Panc1 (cell line): ENCODE measurements around the gene IHH. TPM values are rescaled to one million over a fixed set of nuclear protein-coding genes. Genes with fewer than 3 reads are reported as not detected.

Source experiments
- ATAC-seq: fragments of 200-7000 bp; cut with Tn5 transposase; 2 replicates; pipeline ENCODE4 v1.9.1; 2020; ENCODE audit warnings: mild to moderate bottlenecking, moderate library complexity
- BruUV-seq: library from RNA; stranded (reverse); fragments of 400-500 nt; replicated peaks from 2 replicates; lab custom pipeline; 2021; lab: Mats Ljungman, UMichigan
- CTCF ChIA-PET: fragments of 300-600 bp; sonication (Branson Sonifier 250); formaldehyde crosslinking; loops from one replicate; lab custom pipeline; 2022; ENCODE audit warnings: antibody characterized with exemption; lab: Charles Lee
- POLR2A ChIA-PET: fragments of 300-600 bp; sonication (Branson Sonifier 250); formaldehyde crosslinking; loops from one replicate; lab custom pipeline; 2022; ENCODE audit warnings: antibody characterized with exemption; lab: Charles Lee
- DNase-seq: peaks from one replicate; pipeline ENCODE4 v3.0.0-alpha.2; 2010; ENCODE audit warnings: low read depth, low spot score
- H3K27ac ChIP-seq: 2 replicates; pipeline ENCODE4 v1.5.1; 2011; ENCODE audit warnings: mild to moderate bottlenecking, low read length, inconsistent platforms
- H3K27me3 ChIP-seq: fragments of 200-500 bp; sonication (Bioruptor generic); 2 replicates; pipeline ENCODE4 v1.6.0; 2014; ENCODE audit warnings: low read length, inconsistent platforms; ENCODE audit not compliant: control insufficient read depth, insufficient read depth
- H3K36me3 ChIP-seq: fragments of 200-500 bp; sonication (Bioruptor generic); 2 replicates; pipeline ENCODE4 v1.5.1; 2014; ENCODE audit warnings: inconsistent platforms, mild to moderate bottlenecking, low read length, moderate library complexity; ENCODE audit not compliant: control insufficient read depth, insufficient read depth
- H3K4me1 ChIP-seq: 2 replicates; pipeline ENCODE4 v1.5.1; 2011; ENCODE audit warnings: inconsistent platforms, mild to moderate bottlenecking, low read length, moderate library complexity; ENCODE audit not compliant: control insufficient read depth, insufficient read depth
- H3K4me3 ChIP-seq, 2 experiments: 2 replicates each; pipeline ENCODE4 v1.5.1; 2011 to 2012; ENCODE audit warnings: low read depth in 2 of 2, low read length in 2 of 2, mild to moderate bottlenecking in 2 of 2, inconsistent platforms in 1 of 2, moderate library complexity in 1 of 2
- H3K9me3 ChIP-seq: fragments of 200-500 bp; sonication (Bioruptor generic); 2 replicates; pipeline ENCODE4 v1.5.1; 2014; ENCODE audit warnings: low read depth, mild to moderate bottlenecking, inconsistent platforms, low read length, moderate library complexity; ENCODE audit not compliant: control insufficient read depth, insufficient read depth
- POLR2AphosphoS5 ChIP-seq: IDR thresholded peaks from 2 replicates; pipeline ENCODE4 v1.6.1; 2012; ENCODE audit warnings: mild to moderate bottlenecking, low read depth, low read length, moderate library complexity
- REST ChIP-seq, 2 experiments: IDR thresholded peaks; 2 replicates each; pipeline ENCODE4 v1.6.1; 2011 to 2012; ENCODE audit warnings: low read depth in 2 of 2, control low read depth in 1 of 2, low read length in 1 of 2, mild to moderate bottlenecking in 1 of 2, moderate library complexity in 1 of 2; ENCODE audit not compliant: insufficient read depth in 1 of 2
- SIN3A ChIP-seq: IDR thresholded peaks from 2 replicates; pipeline ENCODE4 v1.6.1; 2012; ENCODE audit warnings: low read depth, mild to moderate bottlenecking, low read length, moderate library complexity, borderline replicate concordance; ENCODE audit not compliant: insufficient read depth
- TCF7L2 ChIP-seq: IDR thresholded peaks from 2 replicates; pipeline ENCODE4 v1.6.1; 2011; ENCODE audit warnings: mild to moderate bottlenecking, low read depth, low read length, inconsistent platforms
- in situ Hi-C: cut with HindIII; loops from 2 replicates; pipeline ENCODE4 v1.10.0; 2016; ENCODE audit warnings: low sequenced_read_pairs, low pct_unique_long_range_greater_than_20kb
- intact Hi-C: fragments of 100-400 bp; cut with micrococcal nuclease; formaldehyde crosslinking; loops from one replicate; pipeline ENCODE4 v1.10.0; 2022; ENCODE audit not compliant: unreplicated experiment
- total RNA-seq: library from RNA; stranded (reverse); gene quantifications from one replicate; pipeline ENCODE4 v1.2.1, GENCODE V29; 2021; ENCODE audit not compliant: unreplicated experiment
- TF ChIP-seq, protein P1 (sequence below): fragments of 450-650 bp; IDR thresholded peaks from 2 replicates; pipeline ENCODE4 v1.5.1; 2017; ENCODE audit warnings: mild to moderate bottlenecking

The IHH gene
- total RNA-seq, 1 experiment from 2014 or later: 0.23 TPM

GRCh38 chr2:219084791-219085190 is 24.1 kb upstream of the IHH start:
- Histone ChIP-seq H3K36me3 (no peaks in the 10 kb centered on the region), H3K27ac (no peak overlapping the region), H3K4me3 (no peak overlapping the region), H3K27me3 (no peaks in the 10 kb centered on the region), H3K9me3 (no peaks in the 10 kb centered on the region), H3K4me1 (no peaks in the 10 kb centered on the region)
- intact Hi-C loops: no loop called here
- TF ChIP-seq, protein P1, sequence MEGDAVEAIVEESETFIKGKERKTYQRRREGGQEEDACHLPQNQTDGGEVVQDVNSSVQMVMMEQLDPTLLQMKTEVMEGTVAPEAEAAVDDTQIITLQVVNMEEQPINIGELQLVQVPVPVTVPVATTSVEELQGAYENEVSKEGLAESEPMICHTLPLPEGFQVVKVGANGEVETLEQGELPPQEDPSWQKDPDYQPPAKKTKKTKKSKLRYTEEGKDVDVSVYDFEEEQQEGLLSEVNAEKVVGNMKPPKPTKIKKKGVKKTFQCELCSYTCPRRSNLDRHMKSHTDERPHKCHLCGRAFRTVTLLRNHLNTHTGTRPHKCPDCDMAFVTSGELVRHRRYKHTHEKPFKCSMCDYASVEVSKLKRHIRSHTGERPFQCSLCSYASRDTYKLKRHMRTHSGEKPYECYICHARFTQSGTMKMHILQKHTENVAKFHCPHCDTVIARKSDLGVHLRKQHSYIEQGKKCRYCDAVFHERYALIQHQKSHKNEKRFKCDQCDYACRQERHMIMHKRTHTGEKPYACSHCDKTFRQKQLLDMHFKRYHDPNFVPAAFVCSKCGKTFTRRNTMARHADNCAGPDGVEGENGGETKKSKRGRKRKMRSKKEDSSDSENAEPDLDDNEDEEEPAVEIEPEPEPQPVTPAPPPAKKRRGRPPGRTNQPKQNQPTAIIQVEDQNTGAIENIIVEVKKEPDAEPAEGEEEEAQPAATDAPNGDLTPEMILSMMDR: no peak
- TF ChIP-seq POLR2AphosphoS5: no peak
- TF ChIP-seq REST (IDR thresholded peaks at IDR 0.05; ENCODE audit: insufficient read depth in 1 of 2, low read depth in 2 of 2, low read length in 1 of 2): no peak
- no peak for TF ChIP-seq SIN3A
- no peak for TF ChIP-seq TCF7L2
- no peak for ATAC-seq
- POLR2A ChIA-PET: no interaction called here
- CTCF ChIA-PET: no interaction called here
- in situ Hi-C loops: no loop called here
- no TSS peak for BruUV-seq
- DNase-seq: no peak

DNA sequence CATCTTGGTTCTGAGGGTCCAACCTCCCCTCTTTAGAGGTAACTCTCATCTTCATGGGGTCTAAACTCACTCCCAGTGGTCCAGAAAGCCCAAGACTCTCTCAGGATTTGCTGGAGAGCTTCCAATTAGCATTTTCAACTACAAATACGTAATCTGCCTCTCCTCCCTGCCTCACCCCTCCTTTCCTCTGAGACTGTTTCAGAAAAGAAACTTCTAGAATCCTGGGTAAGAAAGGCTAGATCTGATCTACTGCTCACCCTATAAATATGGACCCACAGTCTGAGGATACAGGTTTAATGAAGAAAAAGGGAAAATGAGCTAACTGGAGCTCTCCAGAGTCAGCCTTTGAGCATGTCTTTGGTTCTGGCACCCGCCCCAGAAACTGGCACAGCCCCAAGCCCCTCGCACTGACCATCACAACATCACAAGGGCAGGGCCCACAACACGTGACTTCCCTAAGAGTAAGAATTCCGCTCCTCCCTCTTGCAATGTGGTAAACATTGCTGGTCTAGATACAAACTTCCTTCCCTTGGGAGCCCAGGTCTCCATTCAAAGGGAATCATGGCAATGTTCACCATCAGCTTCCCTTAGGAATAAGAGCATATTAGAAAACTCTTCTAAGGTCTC is 21.7 kb upstream of the IHH start:
- BruUV-seq: no TSS peak
- POLR2A ChIA-PET: no interaction called here
- Histone ChIP-seq H3K9me3 (no peaks in the 10 kb centered on the region), H3K36me3 (no peaks in the 10 kb centered on the region), H3K27ac (no peak overlapping the region), H3K4me3 (no peak overlapping the region), H3K27me3 (no peaks in the 10 kb centered on the region), H3K4me1 (no peaks in the 10 kb centered on the region)
- CTCF ChIA-PET: interaction anchor here (1.1 kb wide), 1 partner anchor 53 kb away, joined by 3 read pairs; no protein-coding TSS in a partner anchor
- ATAC-seq: no peak
- intact Hi-C loops: no loop called here
- in situ Hi-C loops: no loop called here
- DNase-seq: no peak
- TF ChIP-seq, protein P1: no peak
- TF ChIP-seq SIN3A (no peak), REST (IDR thresholded peaks at IDR 0.05; ENCODE audit: insufficient read depth in 1 of 2, low read depth in 2 of 2, low read length in 1 of 2) (no peak), POLR2AphosphoS5 (no peak), TCF7L2 (no peak)
